Measurements from ENCODE around the gene DIP2C. TPM values are rescaled to one million over a fixed set of nuclear protein-coding genes. Genes with fewer than 3 reads are reported as not detected.

The DIP2C gene
- total and polyA plus RNA-seq, 2 donors (not counting 1 experiment from before 2014, with no cell fraction given) = 1.3 to 1.9 TPM

DNA sequence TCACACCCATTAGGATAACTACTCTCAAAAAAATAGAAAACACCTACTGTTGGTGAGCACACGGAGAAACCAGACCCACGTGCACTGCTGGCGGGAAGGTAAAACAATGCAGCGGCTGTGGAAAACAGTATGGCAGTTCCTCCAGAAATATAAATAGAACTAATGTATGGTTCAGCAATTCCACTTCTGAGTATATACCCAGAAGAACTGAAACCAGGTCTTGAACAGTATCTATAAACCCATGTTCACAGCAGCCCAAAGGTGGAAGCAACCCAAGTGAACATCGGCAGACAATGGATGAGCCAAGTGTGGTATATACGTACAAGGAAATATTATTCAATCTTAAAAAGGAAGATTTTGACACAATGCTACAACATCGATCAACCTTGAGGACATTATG, 389.5 kb downstream of the DIP2C start:
- Histone ChIP-seq H3K4me3 (ENCODE audit: control extremely low read depth in 1 of 5, extremely low read depth in 1 of 5, insufficient read depth in 1 of 5, low read depth in 2 of 5, low read length in 4 of 5) (peak overlapping the region; percentile 5 to 59 (median 37)), H3K9ac (ENCODE audit: low read length) (peak overlapping the region; percentile 59), H2AFZ (ENCODE audit: insufficient read depth, low read depth, low read length, poor library complexity, severe bottlenecking) (peak overlapping the region; percentile 53), H3K4me2 (replicated peaks; ENCODE audit: low read depth, low read length, poor library complexity, severe bottlenecking) (peak overlapping the region; percentile 69), H3K4me1 (ENCODE audit: control insufficient read depth in 2 of 2, insufficient read depth in 2 of 2, low read length in 2 of 2) (peaks cover 30 to 40% of the 10 kb centered on the region in 2 donors), H3K36me3 (replicated peaks in 1 of 2; ENCODE audit: control extremely low read depth in 1 of 2, control insufficient read depth in 1 of 2, extremely low read depth in 1 of 2, insufficient read depth in 2 of 2, low read length in 1 of 2) (no peaks in the 10 kb centered on the region), H3K9me3 (ENCODE audit: control extremely low read depth in 1 of 3, control insufficient read depth in 2 of 3, insufficient read depth in 1 of 3, low read length in 2 of 3) (peaks cover 0 to 3% (median 0%) of the 10 kb centered on the region in 3 donors), H4K20me1 (ENCODE audit: control insufficient read depth, insufficient read depth, low read length, poor library complexity, severe bottlenecking) (no peaks in the 10 kb centered on the region), H3K27me3 (replicated peaks in 1 of 4; ENCODE audit: control extremely low read depth in 1 of 4, control insufficient read depth in 3 of 4, insufficient read depth in 4 of 4, low read length in 3 of 4) (no peaks in the 10 kb centered on the region), H3K27ac (ENCODE audit: low read length in 2 of 2) (peak overlapping the region; percentile 57 to 65), H3K79me2 (ENCODE audit: control insufficient read depth, insufficient read depth, low read length) (peaks cover 26% of the 10 kb centered on the region)
- Mint-ChIP-seq H3K4me1 (peaks cover 48% of the 10 kb centered on the region), H3K9me3 (ENCODE audit: insufficient read depth) (no peaks in the 10 kb centered on the region), H3K27me3 (no peaks in the 10 kb centered on the region), H3K4me3 (peak overlapping the region; percentile 86), H3K27ac (peak overlapping the region; percentile 93)
- WGBS (ENCODE audit: insufficient coverage) = 30% methylated on average over 2 of the region's 7 CpGs
- ChIA-PET POLR2A (no interaction called here), CTCF (no interaction called here)
- DNase-seq = peak; percentile 48
- intact Hi-C loops (cut with micrococcal nuclease) = loop anchor here (2.0 to 5.0 kb wide), 2 partner anchors 17 to 32 kb away; no protein-coding TSS in a partner anchor
- TF ChIP-seq, protein P1, sequence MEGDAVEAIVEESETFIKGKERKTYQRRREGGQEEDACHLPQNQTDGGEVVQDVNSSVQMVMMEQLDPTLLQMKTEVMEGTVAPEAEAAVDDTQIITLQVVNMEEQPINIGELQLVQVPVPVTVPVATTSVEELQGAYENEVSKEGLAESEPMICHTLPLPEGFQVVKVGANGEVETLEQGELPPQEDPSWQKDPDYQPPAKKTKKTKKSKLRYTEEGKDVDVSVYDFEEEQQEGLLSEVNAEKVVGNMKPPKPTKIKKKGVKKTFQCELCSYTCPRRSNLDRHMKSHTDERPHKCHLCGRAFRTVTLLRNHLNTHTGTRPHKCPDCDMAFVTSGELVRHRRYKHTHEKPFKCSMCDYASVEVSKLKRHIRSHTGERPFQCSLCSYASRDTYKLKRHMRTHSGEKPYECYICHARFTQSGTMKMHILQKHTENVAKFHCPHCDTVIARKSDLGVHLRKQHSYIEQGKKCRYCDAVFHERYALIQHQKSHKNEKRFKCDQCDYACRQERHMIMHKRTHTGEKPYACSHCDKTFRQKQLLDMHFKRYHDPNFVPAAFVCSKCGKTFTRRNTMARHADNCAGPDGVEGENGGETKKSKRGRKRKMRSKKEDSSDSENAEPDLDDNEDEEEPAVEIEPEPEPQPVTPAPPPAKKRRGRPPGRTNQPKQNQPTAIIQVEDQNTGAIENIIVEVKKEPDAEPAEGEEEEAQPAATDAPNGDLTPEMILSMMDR (IDR thresholded peaks at IDR 0.05) = no peak
- no peak for TF ChIP-seq EZH2 (IDR thresholded peaks at IDR 0.05; ENCODE audit: borderline replicate concordance, insufficient read depth, low read depth, low read length, poor library complexity, severe bottlenecking)
- peak; percentile 78 for ATAC-seq (ENCODE audit: low read depth)

DNA sequence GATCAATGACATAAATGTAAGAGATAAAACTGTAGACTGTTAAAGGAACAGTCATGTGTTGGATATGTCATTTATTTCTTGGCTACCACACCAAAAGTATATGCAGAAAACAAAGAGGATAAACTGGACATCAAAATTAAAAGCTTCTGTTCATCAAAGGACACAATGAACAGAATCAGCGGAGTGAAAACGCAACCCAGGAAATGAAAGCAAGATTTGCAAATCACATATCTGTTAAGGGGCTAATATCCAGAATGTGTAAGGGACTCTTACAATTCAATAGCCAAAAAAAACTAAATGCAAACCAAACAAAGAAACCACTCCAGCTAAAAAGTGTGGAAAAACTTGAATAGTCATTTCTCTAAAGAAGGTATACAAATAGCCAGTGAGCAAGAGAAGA, 390.0 kb downstream of the DIP2C start:
- H3K9me3 ChIP-seq (ENCODE audit: control extremely low read depth in 1 of 3, control insufficient read depth in 2 of 3, insufficient read depth in 1 of 3, low read length in 2 of 3) = peaks cover 0 to 3% (median 0%) of the 10 kb centered on the region in 3 donors
- peak overlapping the region; percentile 5 to 59 (median 37) for H3K4me3 ChIP-seq (ENCODE audit: control extremely low read depth in 1 of 5, extremely low read depth in 1 of 5, insufficient read depth in 1 of 5, low read depth in 2 of 5, low read length in 4 of 5)
- peaks cover 26 to 36% of the 10 kb centered on the region in 2 donors for H3K4me1 ChIP-seq (ENCODE audit: control insufficient read depth in 2 of 2, insufficient read depth in 2 of 2, low read length in 2 of 2)
- intact Hi-C loops (cut with micrococcal nuclease) = loop anchor here (2.0 to 5.0 kb wide), 2 partner anchors 17 to 33 kb away; no protein-coding TSS in a partner anchor
- WGBS (ENCODE audit: insufficient coverage) = no CpG with 5 or more reads among the region's 2 CpGs
- peak overlapping the region; percentile 53 for H2AFZ ChIP-seq (ENCODE audit: insufficient read depth, low read depth, low read length, poor library complexity, severe bottlenecking)
- no peaks in the 10 kb centered on the region for H3K9me3 Mint-ChIP-seq (ENCODE audit: insufficient read depth)
- ATAC-seq (ENCODE audit: low read depth) = peak; percentile 21
- no peaks in the 10 kb centered on the region for H3K36me3 ChIP-seq (replicated peaks in 1 of 2; ENCODE audit: control extremely low read depth in 1 of 2, control insufficient read depth in 1 of 2, extremely low read depth in 1 of 2, insufficient read depth in 2 of 2, low read length in 1 of 2)
- H3K4me1 Mint-ChIP-seq = peaks cover 46% of the 10 kb centered on the region
- peaks cover 21% of the 10 kb centered on the region for H3K79me2 ChIP-seq (ENCODE audit: control insufficient read depth, insufficient read depth, low read length)
- H3K4me2 ChIP-seq (replicated peaks; ENCODE audit: low read depth, low read length, poor library complexity, severe bottlenecking) = peak overlapping the region; percentile 69
- TF ChIP-seq, protein P1 (IDR thresholded peaks at IDR 0.05) = no peak
- no peak for TF ChIP-seq EZH2 (IDR thresholded peaks at IDR 0.05; ENCODE audit: borderline replicate concordance, insufficient read depth, low read depth, low read length, poor library complexity, severe bottlenecking)
- H3K27ac ChIP-seq (ENCODE audit: low read length in 2 of 2) = peak overlapping the region; percentile 57 to 65
- peak overlapping the region; percentile 59 for H3K9ac ChIP-seq (ENCODE audit: low read length)
- no peaks in the 10 kb centered on the region for H3K27me3 Mint-ChIP-seq
- ChIA-PET POLR2A (no interaction called here), CTCF (no interaction called here)
- H3K27me3 ChIP-seq (replicated peaks in 1 of 4; ENCODE audit: control extremely low read depth in 1 of 4, control insufficient read depth in 3 of 4, insufficient read depth in 4 of 4, low read length in 3 of 4) = no peaks in the 10 kb centered on the region
- H3K27ac Mint-ChIP-seq = peak overlapping the region; percentile 93
- H3K4me3 Mint-ChIP-seq = peak overlapping the region; percentile 86
- H4K20me1 ChIP-seq (ENCODE audit: control insufficient read depth, insufficient read depth, low read length, poor library complexity, severe bottlenecking) = no peaks in the 10 kb centered on the region
- no peak for DNase-seq
